AG08396 (cell line): Measurements from ENCODE around the gene PAQR5.
"Not testable (repeated sequence)": the region's sequence is repeated elsewhere in the genome, so short reads cannot be mapped to it uniquely, and the experiment has no call there.

ENCODE experiments used
- DNase-seq: peaks from one replicate; pipeline ENCODE4 v3.0.0; 2012; ENCODE audit warnings: low spot score, mixed read lengths

PAQR5 gene

GRCh38 chr15:69316291-69316690 lies 17.6 kb downstream of the PAQR5 start:
- DNase-seq = no peak

DNA sequence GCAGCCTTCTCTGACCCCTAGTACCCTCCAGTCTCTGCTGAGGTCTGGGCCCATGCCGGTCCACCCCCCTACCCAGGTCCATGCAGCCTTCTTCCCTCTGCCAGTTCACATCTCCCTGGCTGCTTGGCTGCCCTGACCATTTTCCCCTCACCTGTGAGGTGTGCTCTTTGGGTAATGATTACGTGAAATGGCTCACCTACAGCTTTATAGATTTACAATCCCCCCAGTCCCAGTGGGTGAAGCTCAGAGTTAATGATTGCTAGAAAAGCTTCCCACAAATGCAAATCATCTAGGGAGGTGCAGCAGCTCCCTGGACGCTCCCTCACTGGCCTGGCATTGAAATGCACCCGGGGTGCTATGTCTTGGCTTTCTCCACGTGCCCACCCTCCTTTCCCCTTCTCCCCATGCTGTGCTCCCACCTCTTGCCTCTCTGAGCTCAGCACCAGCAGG lies 18.7 kb downstream of the PAQR5 start:
- DNase-seq = no peak

GRCh38 chr15:69318033-69318432 lies 19.3 kb downstream of the PAQR5 start:
- DNase-seq = no peak

DNA sequence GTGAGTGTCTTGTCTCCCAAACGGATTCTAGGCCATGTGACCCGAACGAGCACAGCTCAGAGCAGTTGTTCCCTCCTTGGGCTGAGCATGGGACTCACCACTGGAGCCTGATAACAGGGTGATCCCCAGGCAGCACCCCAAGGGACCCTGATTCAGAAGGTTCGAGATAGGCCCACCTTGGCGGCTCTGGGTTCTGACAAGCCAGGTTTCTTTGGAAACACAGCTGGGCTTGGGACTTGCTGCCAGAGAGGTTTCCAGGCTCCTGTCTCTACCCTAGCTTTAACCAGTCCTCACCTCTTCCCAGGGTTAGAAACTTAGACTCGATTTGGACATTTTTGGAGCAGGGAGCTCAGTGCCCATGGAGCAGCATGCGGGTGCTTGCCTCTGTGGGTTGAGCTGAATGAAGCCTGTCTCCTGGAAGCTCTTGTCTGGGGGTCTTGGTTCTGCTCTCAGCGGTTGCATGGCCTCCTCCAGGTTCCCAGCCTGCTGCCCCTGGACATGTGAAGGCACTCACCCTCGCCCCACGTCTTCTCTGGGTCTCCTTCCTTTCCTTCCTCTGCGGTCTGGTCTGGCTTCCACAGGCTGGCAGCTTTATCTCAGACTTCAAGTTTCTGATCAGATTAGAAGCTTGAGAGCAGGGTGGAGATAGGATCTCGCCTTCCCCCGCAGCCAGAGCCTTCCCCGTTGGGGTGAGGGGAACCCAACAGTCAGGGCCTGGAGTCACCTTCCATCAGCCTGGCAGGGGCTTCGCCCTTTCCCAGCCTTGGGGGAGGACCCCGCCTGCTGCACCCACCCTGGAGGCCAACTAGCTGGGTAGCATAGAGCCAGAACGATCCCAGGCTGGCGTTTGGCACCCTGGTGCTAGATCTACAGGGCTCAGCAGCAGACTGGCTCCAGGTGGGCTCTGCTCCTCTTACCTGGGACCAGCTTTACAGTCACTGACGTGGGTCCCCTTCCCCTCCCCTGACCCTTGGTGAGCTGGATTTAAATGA lies 21.0 kb downstream of the PAQR5 start:
- no peak for DNase-seq

- no peak for DNase-seq
Observed at GRCh38 chr15:69320977-69321554, 22.4 kb downstream of the PAQR5 start.

GRCh38 chr15:69323893-69324430 lies 25.2 kb downstream of the PAQR5 start:
- DNase-seq = peak; percentile 35

GRCh38 chr15:69324565-69324964 lies 25.9 kb downstream of the PAQR5 start:
- DNase-seq = no peak

DNA sequence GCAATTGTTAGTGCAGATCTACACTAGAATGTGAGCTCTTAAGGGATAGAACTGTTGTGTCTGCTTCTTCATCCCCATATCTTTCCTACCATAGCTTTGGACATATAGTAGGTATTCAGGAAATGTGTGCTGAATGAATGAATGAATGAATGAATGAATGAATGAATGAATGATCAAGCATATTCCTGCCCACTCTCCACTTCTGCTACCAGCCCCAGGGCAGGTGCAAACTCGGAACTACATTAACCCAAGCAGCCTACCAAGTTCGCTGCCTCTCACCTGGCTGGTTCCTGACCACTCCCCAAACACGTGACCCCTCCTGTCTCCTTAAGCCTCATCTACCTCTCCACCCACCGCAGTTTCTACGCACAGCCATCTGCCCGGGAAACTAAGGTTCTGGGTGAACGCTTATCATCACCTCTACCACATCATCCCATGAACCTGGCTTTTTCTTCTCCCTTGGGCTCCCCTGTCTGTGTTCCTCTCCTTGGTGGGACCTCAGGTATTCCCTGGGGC lies 26.8 kb downstream of the PAQR5 start:
- DNase-seq = no peak

GRCh38 chr15:69328080-69328479 lies 29.4 kb downstream of the PAQR5 start:
- no peak for DNase-seq

DNA sequence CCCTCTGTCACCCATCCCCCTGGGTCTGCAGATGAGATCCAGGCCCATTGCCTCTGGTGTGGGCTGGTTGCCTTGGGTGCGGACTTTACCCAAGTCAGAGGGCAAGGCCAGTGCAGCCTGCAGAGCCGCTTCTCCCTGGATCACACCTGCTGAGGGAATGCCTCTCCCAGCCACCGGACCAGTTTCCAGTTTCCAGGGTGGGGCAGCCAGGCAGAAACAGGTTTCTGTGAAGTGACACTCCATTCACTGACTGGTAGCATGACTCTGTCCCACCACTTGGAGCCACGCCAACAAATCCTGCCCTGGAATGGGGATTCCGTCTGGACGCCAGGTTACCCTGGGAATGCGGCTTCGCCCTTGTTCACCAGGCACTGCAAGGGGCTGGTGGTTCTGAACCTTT lies 30.0 kb downstream of the PAQR5 start:
- DNase-seq = no peak

GRCh38 chr15:69337138-69337537 lies 38.4 kb downstream of the PAQR5 start:
- DNase-seq = no peak

GRCh38 chr15:69338535-69339213 lies 40.0 kb downstream of the PAQR5 start:
- DNase-seq = no peak

DNA sequence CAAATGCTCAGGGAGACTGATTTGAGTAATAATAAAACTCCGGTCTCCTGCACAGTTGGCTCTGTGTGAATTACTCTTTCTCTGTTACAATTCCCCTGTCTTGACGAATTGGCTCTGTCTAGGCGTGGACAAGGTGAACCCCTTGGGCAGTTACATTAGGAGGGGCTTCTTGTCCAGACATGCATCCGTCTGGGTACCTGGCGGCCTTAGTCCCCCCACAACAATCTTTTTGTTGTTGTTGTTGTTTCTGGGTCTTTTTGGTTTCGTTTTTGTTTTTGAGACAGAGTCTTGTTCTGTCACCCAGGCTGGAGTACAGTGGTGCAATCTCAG lies 40.5 kb downstream of the PAQR5 start:
- DNase-seq = not testable (repeated sequence)

GRCh38 chr15:69340243-69340900 lies 41.7 kb downstream of the PAQR5 start:
- DNase-seq = no peak

- DNase-seq = no peak
Observed at GRCh38 chr15:69341356-69341755, 42.6 kb downstream of the PAQR5 start.

- DNase-seq = no peak
Observed at GRCh38 chr15:69342460-69343076, 43.9 kb downstream of the PAQR5 start.

DNA sequence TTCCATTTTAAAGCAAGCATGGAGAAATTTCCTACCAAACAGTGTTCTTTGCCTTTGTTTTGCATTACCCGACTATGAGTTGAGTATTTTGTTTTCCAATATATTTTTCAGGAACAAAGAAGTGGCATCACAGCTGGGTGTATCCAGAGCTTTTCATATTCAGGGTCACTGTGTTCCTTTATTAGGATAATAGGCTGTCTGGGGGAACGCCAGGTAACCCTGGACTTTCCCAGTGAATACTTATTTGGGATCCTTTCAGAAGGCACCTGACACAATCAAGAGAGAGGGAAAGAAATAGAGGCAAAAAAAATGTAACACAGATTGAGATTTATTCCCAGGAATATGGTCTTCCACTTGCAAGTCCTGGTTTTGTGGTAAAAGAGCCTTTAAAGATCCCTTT lies 44.4 kb downstream of the PAQR5 start:
- no peak for DNase-seq

DNA sequence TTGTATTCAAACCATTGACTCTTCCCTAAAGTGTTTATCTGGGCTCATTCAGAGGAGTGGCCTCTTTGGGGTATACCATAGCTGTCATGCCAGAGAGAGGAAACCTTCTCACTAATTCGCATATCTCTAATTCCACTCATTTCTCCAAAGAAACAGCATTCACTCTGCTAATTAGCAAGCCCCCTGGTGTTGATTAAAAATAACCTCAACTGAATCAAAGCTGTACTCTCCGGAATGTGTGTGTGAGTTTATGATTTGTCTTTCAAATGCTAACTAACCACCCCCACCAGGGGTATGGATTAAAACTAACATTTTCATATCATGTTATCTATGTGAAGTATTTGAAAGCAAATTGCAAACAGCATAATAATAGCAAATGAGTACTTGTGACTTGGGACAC lies 45.5 kb downstream of the PAQR5 start:
- no peak for DNase-seq

DNA sequence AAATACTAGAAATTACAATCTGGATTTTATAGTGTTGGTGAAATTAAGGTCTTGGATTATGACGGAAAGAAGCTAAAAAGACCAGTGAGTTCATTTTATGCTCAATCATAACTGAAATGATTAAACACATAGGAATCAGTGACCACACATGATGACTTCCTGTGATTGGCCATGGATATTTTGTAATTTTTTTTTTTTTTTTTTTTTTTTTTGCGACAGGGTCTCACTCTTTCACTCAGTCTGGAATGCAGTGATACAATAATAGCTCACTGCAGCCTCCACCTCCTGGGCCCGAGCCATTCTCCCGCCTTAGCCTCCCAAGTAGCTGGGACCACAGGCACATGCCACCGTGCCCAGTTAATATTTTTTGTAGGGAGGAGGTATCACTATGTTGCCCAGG lies 47.4 kb downstream of the PAQR5 start:
- peak; percentile 42 for DNase-seq

- no peak for DNase-seq
Observed at GRCh38 chr15:69351333-69351732, 52.6 kb downstream of the PAQR5 start.

- no peak for DNase-seq
Observed at GRCh38 chr15:69351884-69352283, 53.2 kb downstream of the PAQR5 start.
